Measurements from ENCODE around the gene TMEM108.

- TF ChIP-seq, protein P1, sequence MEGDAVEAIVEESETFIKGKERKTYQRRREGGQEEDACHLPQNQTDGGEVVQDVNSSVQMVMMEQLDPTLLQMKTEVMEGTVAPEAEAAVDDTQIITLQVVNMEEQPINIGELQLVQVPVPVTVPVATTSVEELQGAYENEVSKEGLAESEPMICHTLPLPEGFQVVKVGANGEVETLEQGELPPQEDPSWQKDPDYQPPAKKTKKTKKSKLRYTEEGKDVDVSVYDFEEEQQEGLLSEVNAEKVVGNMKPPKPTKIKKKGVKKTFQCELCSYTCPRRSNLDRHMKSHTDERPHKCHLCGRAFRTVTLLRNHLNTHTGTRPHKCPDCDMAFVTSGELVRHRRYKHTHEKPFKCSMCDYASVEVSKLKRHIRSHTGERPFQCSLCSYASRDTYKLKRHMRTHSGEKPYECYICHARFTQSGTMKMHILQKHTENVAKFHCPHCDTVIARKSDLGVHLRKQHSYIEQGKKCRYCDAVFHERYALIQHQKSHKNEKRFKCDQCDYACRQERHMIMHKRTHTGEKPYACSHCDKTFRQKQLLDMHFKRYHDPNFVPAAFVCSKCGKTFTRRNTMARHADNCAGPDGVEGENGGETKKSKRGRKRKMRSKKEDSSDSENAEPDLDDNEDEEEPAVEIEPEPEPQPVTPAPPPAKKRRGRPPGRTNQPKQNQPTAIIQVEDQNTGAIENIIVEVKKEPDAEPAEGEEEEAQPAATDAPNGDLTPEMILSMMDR (IDR thresholded peaks at IDR 0.05): no peak
- TF ChIP-seq POLR2A (IDR thresholded peaks at IDR 0.05): no peak
These were observed 23.9 kb upstream of the TMEM108 start for GRCh38 chr3:133014325-133014724.
